Measurements from ENCODE around the gene PIP4P1. TPM values are rescaled to one million over a fixed set of nuclear protein-coding genes. Genes with fewer than 3 reads are reported as not detected.

The PIP4P1 gene
- total and polyA plus RNA-seq, 2 of the 13 experiments (the other 11 are each of a cell fraction or from before 2014, with no cell fraction given) = 33.4 to 47.0 TPM

GRCh38 chr14:20412876-20413743, 48.1 kb downstream of the PIP4P1 start, which contains the start of gene TEP1 (continued):
- TF ChIP-seq ERF (CRISPR knock-in tag; IDR thresholded peaks at IDR 0.05) (peak; percentile 90), CERS6 (CRISPR knock-in tag; IDR thresholded peaks at IDR 0.05) (no peak), DZIP1 (CRISPR knock-in tag; IDR thresholded peaks at IDR 0.05) (no peak), MAF1 (CRISPR knock-in tag; IDR thresholded peaks at IDR 0.05; ENCODE audit: borderline replicate concordance) (0 out of 2 replicates have a peak, but pooled peaks have one; percentile 68), KDM4B (CRISPR knock-in tag; IDR thresholded peaks at IDR 0.05) (no peak; the same call in 1 of the 2 replicates), SRSF4 (IDR thresholded peaks at IDR 0.05; ENCODE audit: low read depth, low read length, poor library complexity, severe bottlenecking) (no peak), FOXA3 (CRISPR knock-in tag; IDR thresholded peaks at IDR 0.05) (peak; percentile 9; the same call in 1 of the 2 replicates), ATRX (CRISPR knock-in tag; IDR thresholded peaks at IDR 0.05; ENCODE audit: borderline replicate concordance) (no peak), PAF1 (CRISPR knock-in tag; IDR thresholded peaks at IDR 0.05) (no peak), GLMP (CRISPR knock-in tag; IDR thresholded peaks at IDR 0.05; ENCODE audit: borderline replicate concordance) (0 out of 2 replicates have a peak, but pooled peaks have one; percentile 71), ZNF563 (CRISPR knock-in tag; IDR thresholded peaks at IDR 0.05) (peak; percentile 83; the same call in 1 of the 2 replicates), HNRNPK (IDR thresholded peaks at IDR 0.05; ENCODE audit: low read depth, low read length, poor library complexity, severe bottlenecking) (peak; percentile 25), PHF8 (CRISPR knock-in tag; IDR thresholded peaks at IDR 0.05) (peak; percentile 92), RERE (CRISPR knock-in tag; IDR thresholded peaks at IDR 0.05; ENCODE audit: low read depth) (0 out of 2 replicates have a peak, but pooled peaks have one; percentile 17), TFDP1 (CRISPR knock-in tag; IDR thresholded peaks at IDR 0.05; ENCODE audit: borderline replicate concordance) (no peak), TGIF2 (CRISPR knock-in tag; IDR thresholded peaks at IDR 0.05) (no peak)
